Measurements from ENCODE around the gene SORCS1.

Gene SORCS1

DNA sequence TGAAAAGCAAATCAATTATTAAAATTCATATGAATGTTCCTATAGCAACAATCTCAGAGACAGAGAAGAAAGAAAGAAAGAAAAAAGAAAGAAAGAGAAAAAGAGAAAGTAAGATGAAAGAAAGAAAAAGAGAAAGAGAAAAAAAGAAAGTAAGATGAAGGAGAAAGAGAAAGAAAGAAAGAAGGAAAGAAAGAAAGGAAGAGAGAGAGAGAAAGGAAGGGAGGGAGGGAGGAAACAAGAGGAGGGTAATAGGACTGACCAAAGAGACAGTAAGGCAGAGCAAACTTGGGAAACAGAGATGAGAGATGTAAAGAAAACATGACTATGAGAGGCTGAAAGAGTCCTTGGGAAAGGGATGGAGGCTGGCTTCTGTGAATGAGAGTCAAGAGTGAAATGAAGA lies 458.4 kb downstream of the SORCS1 start:
- H3K4me3 ChIP-seq (replicated peaks in 1 of 2; ENCODE audit: low read depth in 2 of 2, low read length in 2 of 2): no peak overlapping the region
- no peak for DNase-seq (ENCODE audit: low read depth in 2 of 2)
- TF ChIP-seq, protein P1, sequence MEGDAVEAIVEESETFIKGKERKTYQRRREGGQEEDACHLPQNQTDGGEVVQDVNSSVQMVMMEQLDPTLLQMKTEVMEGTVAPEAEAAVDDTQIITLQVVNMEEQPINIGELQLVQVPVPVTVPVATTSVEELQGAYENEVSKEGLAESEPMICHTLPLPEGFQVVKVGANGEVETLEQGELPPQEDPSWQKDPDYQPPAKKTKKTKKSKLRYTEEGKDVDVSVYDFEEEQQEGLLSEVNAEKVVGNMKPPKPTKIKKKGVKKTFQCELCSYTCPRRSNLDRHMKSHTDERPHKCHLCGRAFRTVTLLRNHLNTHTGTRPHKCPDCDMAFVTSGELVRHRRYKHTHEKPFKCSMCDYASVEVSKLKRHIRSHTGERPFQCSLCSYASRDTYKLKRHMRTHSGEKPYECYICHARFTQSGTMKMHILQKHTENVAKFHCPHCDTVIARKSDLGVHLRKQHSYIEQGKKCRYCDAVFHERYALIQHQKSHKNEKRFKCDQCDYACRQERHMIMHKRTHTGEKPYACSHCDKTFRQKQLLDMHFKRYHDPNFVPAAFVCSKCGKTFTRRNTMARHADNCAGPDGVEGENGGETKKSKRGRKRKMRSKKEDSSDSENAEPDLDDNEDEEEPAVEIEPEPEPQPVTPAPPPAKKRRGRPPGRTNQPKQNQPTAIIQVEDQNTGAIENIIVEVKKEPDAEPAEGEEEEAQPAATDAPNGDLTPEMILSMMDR (IDR thresholded peaks at IDR 0.05; ENCODE audit: low read depth, low read length): no peak

DNA sequence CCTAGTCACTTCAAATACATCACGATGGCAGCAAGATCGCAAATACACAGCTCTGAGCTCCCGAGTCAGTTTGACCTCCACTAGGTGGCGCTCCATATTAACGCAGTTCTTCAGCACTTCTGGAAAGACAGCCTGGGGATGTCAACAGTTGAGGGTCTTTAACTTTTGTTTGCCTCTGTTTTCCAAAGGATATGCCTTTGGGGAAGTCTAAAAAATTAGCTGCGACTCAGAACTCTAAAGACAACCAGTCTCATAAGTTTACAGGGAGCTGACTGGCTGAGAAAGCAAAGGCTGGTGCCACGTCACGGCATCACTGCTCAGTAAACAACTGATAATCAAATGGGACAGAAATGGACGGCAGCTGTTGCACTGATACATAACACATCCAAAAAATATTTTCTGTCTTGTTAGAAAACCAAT lies 458.8 kb downstream of the SORCS1 start:
- TF ChIP-seq, protein P1 (IDR thresholded peaks at IDR 0.05; ENCODE audit: low read depth, low read length): peak; percentile 82
- H3K4me3 ChIP-seq (replicated peaks in 1 of 2; ENCODE audit: low read depth in 2 of 2, low read length in 2 of 2): peak overlapping the region in 1 of 2 donors; percentile 2
- peak; percentile 75 to 76 for DNase-seq (ENCODE audit: low read depth in 2 of 2)

DNA sequence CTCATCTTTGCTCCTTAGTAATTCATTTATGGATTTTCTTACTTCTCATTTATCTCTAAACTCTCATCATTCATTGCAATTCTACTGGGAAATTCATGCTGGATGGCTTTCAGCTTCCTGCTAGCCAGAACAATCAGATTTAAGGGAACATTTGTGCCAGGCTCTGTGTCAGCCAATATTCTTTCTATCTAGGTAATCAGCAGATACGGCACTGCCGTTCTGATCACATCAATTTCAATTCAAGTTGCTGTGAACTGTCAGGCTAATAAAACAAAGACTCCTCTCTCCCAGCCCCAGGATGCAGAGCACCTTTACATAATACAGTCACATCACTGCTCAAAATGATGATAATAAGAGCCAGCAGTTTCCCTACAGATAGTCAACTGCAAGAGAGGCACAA lies 468.3 kb downstream of the SORCS1 start:
- TF ChIP-seq, protein P1 (IDR thresholded peaks at IDR 0.05; ENCODE audit: low read depth, low read length): no peak
- no peak overlapping the region for H3K4me3 ChIP-seq (replicated peaks in 1 of 2; ENCODE audit: low read depth in 2 of 2, low read length in 2 of 2)
- no peak for DNase-seq (ENCODE audit: low read depth in 2 of 2)

DNA sequence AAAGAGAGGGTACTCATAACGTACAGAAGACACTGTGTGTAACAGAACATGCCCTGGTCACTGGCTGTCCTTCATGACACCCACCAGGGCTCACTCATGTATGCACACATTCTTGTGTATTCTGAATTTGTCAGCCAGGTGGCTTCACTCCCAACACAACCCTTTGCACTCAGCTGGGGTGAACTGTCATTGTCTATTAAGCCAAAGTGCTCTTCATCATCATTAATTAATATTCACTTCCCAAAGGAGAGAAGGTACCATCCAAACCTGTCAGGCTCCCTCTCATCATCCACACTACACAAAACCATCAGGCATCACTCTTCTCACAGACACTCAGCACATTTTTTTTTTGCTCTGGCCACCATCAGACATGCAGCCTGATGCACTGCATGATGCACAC lies 469.8 kb downstream of the SORCS1 start:
- H3K4me3 ChIP-seq (replicated peaks in 1 of 2; ENCODE audit: low read depth in 2 of 2, low read length in 2 of 2): no peak overlapping the region

DNA sequence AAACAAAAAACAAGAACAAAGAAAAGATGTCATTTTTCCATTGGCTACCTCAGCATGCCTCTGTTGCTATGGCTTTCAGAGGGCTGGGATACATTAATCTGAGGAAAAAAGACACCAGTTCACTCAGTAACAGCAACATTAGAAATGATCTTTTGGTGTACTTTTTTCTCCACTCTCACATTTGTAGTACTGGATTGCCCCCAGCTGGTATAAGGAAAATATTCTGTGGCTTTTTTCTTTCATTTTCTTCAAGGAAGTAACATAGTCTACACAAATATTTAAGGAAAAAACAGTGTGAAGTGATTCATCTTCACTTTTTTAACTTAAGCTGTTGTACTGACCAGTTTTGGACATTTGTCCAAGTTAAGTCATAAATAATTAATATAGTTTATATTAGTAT lies 482.3 kb downstream of the SORCS1 start:
- DNase-seq (ENCODE audit: low read depth in 2 of 2): peak; percentile 19 to 36
- no peak overlapping the region for H3K4me3 ChIP-seq (replicated peaks in 1 of 2; ENCODE audit: low read depth in 2 of 2, low read length in 2 of 2)
- TF ChIP-seq, protein P1 (IDR thresholded peaks at IDR 0.05; ENCODE audit: low read depth, low read length): no peak

More for the DNA sequence above, 469.8 kb downstream of the SORCS1 start:
- TF ChIP-seq, protein P1 (IDR thresholded peaks at IDR 0.05; ENCODE audit: low read depth, low read length): no peak
- no peak for DNase-seq (ENCODE audit: low read depth in 2 of 2)

DNA sequence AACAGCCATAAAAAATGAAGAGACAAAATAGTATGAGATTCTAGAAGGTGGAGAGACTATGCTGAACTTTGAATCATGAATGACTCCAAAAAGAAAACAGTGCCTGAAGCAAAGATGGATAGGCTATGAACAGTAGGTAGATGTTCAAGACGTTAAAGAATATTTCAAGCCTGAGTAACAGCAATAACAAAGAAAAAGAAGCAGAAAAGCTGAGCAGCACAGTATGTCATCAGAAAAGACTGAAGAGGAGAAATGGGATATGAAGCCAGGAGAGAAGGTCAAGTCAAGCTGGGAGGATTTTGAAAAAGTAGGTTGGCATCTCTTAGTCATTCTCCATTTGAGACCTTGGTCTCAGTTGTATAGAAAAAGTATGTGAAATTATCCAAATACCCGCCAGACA lies 484.4 kb downstream of the SORCS1 start:
- peak in 1 of 2 donors; percentile 18 for DNase-seq (ENCODE audit: low read depth in 2 of 2)
- no peak overlapping the region for H3K4me3 ChIP-seq (replicated peaks in 1 of 2; ENCODE audit: low read depth in 2 of 2, low read length in 2 of 2)
- TF ChIP-seq, protein P1 (IDR thresholded peaks at IDR 0.05; ENCODE audit: low read depth, low read length): no peak

DNA sequence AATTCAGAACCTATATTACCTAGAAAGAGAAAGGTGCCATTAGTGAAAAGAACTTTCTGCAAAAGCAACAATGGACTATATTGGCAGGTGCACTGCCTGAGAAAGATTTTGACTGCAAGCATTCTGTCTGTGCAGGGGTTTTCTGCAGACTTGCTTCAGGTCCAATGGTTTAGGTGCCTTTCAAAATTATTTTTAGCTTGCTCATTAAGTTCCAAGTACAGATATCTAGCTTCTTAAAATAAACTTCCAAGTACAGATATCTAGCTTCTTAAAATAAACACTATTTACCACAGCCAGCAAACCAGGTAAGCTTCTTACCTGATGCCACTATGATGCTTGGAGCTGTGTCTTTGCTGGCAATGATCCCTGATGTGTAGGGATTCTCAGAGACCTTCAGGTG lies 485.2 kb downstream of the SORCS1 start:
- no peak overlapping the region for H3K4me3 ChIP-seq (replicated peaks in 1 of 2; ENCODE audit: low read depth in 2 of 2, low read length in 2 of 2)
- DNase-seq (ENCODE audit: low read depth in 2 of 2): no peak

More for the DNA sequence above, 485.2 kb downstream of the SORCS1 start:
- TF ChIP-seq, protein P1 (IDR thresholded peaks at IDR 0.05; ENCODE audit: low read depth, low read length): no peak
